Loucy (cell line): ENCODE data around the gene ERH.

Experiments
- CTCF ChIP-seq: fragments of 200-600 bp; sonication (generic); conservative IDR thresholded peaks from 2 replicates; pipeline ENCODE4 v1.5.1; 2014; ENCODE audit warnings: mild to moderate bottlenecking, antibody characterized with exemption, low read length
- EZH2phosphoT487 ChIP-seq: fragments of 200-600 bp; IDR thresholded peaks from 2 replicates; pipeline ENCODE4 v1.6.1; 2018; ENCODE audit warnings: antibody characterized with exemption, mild to moderate bottlenecking, moderate library complexity, borderline replicate concordance

DNA sequence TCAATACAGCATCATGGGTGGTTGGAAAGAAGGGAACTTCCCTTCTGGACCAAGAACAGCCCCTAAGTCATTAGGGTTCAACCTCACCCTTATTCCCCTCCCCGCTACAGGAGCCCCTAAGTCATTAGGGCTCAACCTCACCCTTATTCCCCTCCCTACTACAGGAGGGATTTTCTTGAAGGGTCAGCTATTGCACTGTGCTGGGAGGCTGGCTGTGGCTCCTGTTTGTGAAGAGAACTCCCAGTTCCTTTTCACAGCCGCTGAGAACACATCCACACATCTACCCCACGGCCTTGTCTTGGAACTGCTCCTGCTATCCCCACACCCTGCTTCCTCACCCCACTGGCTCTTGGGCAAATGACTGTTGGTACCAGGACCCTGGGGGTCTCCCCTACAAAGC is 44.9 kb downstream of the ERH start:
- no peak for TF ChIP-seq CTCF
- TF ChIP-seq EZH2phosphoT487, result no peak
